GM13977 (cell line): ENCODE data around the gene COPS9.

Experiments used
- DNase-seq: peaks from one replicate; pipeline ENCODE4 v3.0.0; 2012; ENCODE audit warnings: low spot score
- in situ Hi-C: fragments of 300-500 bp; cut with MboI; formaldehyde crosslinking; loops from one replicate; pipeline ENCODE4 v1.12.0; 2022; ENCODE audit warnings: low sequenced_read_pairs, low pct_unique_long_range_greater_than_20kb, mixed read lengths, inconsistent platforms; ENCODE audit not compliant: unreplicated experiment
- TF ChIP-seq, protein P1 (sequence below): IDR thresholded peaks from 2 replicates; pipeline ENCODE4 v1.5.1; 2012; ENCODE audit warnings: mild to moderate bottlenecking, control low read depth; ENCODE audit not compliant: insufficient read depth; ENCODE audit errors: extremely low read depth, missing control alignments

The COPS9 gene

DNA sequence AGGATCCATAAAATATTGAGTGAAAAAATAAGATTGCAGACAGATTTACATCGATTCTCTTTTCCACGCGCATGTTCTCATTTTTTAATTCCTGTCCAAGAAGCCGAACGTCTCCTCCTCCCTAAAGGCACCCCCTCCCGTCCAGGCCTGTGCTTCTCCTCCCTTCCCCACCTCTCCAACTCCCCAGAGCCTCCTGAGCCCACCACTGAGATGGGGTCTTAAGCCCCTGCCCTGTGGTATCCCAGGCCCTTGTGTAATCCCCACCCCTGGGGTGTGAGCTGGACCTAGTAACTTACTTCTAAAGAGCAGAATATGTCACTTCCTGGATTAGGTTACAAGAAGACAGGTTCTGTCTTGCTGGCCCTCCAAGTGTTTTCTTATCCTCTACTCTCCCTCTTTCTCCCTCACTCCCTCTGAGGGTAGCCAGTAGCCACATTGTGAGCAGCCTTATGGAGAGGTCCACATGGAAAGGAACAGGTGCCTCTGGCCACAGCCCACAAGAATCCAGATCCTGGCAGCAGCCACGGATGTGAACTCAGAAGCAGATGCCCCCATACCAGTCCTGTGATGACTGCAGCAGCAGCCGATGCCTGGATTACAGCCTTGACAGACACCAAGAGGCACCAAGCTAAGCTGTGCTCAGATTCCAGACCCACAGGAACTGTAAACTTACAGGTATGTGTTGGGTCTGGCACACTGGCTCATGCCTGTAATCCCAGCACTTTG is 44.0 kb upstream of the COPS9 start:
- TF ChIP-seq, protein P1, sequence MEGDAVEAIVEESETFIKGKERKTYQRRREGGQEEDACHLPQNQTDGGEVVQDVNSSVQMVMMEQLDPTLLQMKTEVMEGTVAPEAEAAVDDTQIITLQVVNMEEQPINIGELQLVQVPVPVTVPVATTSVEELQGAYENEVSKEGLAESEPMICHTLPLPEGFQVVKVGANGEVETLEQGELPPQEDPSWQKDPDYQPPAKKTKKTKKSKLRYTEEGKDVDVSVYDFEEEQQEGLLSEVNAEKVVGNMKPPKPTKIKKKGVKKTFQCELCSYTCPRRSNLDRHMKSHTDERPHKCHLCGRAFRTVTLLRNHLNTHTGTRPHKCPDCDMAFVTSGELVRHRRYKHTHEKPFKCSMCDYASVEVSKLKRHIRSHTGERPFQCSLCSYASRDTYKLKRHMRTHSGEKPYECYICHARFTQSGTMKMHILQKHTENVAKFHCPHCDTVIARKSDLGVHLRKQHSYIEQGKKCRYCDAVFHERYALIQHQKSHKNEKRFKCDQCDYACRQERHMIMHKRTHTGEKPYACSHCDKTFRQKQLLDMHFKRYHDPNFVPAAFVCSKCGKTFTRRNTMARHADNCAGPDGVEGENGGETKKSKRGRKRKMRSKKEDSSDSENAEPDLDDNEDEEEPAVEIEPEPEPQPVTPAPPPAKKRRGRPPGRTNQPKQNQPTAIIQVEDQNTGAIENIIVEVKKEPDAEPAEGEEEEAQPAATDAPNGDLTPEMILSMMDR: no peak
- no peak for DNase-seq

GRCh38 chr2:240179186-240179815 is 43.2 kb upstream of the COPS9 start:
- TF ChIP-seq, protein P1: no peak
- no peak for DNase-seq
- in situ Hi-C loops: no loop called here

More for the DNA sequence above, 44.0 kb upstream of the COPS9 start:
- in situ Hi-C loops: no loop called here

- DNase-seq: no peak
- in situ Hi-C loops: no loop called here
- TF ChIP-seq, protein P1: no peak
These were observed 42.5 kb upstream of the COPS9 start for GRCh38 chr2:240178564-240178963.

DNA sequence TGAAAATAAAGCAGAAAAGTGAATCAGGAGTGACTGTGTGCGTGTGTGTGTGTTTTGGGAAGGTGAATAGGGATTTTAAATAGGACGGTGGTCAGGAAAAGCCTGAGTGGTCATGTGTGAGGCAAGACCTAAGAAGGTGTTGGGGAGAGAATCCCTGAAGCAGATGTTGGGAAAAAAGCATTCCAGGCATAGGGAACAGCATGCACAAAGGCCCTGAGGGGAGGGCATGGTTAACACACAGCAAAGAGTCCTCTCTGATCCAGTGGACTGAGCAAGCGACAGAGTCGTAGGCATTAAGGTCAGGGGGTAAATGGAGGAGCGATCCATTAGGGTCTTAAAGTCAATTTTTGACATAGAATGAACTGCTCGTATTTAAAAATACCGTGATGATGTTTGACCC is 38.4 kb upstream of the COPS9 start:
- DNase-seq: no peak
- in situ Hi-C loops: no loop called here
- TF ChIP-seq, protein P1: no peak

DNA sequence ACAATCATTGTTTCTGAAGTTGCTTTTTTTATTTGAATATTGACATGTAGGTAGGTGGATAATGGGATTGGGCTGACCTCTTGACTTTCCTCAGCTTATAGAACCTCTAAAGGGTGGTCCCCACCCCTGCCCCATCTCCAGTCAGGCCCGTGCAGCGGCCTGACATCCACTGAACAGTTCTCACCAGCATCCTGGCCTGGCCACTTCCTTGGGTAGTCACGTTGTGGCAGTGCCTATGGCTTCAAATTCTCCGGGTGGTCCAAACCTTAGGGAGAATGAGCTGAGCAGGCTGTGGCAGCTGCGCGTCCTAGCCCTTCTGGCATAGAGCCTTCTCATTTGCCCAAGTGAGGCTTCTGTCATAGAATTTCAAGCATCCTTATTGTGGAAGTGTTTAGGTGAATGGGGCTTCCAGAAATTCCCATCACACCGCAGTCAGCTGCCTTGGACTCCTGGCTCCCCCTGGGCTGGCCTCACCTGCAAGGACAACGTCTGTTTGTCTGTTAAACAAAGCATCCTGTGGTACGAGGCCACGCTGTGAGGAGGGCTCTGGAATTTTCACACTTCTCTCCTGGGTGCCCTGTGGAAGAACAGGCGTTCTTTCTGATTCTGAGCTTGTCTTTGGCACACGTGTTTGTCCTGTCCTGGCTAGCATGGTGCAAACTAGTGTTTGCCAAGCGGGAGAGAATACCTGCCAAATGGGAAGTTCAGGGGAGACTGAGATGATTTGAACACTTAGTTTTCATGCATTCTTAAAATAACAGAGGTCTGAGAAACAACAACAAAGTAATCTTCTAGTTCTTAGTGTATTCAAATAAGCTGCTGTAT is 36.2 kb upstream of the COPS9 start:
- in situ Hi-C loops: no loop called here
- no peak for DNase-seq
- TF ChIP-seq, protein P1: no peak

GRCh38 chr2:240170883-240171282 is 34.8 kb upstream of the COPS9 start:
- no peak for DNase-seq
- in situ Hi-C loops: no loop called here
- TF ChIP-seq, protein P1: no peak
